Measurements from ENCODE around the gene FMN2.

DNA sequence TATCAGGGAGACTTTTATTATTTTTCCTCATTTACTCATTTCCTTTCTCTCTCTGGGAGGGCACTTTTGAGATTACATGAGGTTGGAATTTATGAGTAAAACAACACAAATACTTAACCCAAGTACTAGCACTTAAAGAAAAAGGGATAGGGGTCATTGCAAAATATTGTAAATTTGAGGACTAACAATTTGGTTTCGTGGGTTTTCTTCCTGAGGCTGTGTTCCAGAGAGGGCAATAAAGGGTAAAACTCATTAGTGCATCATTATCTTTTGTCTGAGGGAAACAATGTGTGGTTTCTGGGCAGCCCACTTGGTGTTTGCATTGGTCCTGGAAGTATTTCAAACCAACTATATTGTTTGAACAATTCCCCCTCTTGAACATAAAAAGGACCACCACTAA, 423.8 kb downstream of the FMN2 start:
- TF ChIP-seq POLR2A (IDR thresholded peaks at IDR 0.05; ENCODE audit: low read depth, low read length) (no peak), POU2F2 (IDR thresholded peaks at IDR 0.05; ENCODE audit: low read depth, low read length) (no peak), TAF1 (IDR thresholded peaks at IDR 0.05; ENCODE audit: low read depth, low read length) (no peak), POLR2AphosphoS5 (IDR thresholded peaks at IDR 0.05; ENCODE audit: low read depth, low read length) (no peak), PAX5 (IDR thresholded peaks at IDR 0.05; ENCODE audit: insufficient read depth, low read length, severe bottlenecking) (no peak)

Data from GM12891 (cell line).